ENCODE measurements around the gene CD93.

DNA sequence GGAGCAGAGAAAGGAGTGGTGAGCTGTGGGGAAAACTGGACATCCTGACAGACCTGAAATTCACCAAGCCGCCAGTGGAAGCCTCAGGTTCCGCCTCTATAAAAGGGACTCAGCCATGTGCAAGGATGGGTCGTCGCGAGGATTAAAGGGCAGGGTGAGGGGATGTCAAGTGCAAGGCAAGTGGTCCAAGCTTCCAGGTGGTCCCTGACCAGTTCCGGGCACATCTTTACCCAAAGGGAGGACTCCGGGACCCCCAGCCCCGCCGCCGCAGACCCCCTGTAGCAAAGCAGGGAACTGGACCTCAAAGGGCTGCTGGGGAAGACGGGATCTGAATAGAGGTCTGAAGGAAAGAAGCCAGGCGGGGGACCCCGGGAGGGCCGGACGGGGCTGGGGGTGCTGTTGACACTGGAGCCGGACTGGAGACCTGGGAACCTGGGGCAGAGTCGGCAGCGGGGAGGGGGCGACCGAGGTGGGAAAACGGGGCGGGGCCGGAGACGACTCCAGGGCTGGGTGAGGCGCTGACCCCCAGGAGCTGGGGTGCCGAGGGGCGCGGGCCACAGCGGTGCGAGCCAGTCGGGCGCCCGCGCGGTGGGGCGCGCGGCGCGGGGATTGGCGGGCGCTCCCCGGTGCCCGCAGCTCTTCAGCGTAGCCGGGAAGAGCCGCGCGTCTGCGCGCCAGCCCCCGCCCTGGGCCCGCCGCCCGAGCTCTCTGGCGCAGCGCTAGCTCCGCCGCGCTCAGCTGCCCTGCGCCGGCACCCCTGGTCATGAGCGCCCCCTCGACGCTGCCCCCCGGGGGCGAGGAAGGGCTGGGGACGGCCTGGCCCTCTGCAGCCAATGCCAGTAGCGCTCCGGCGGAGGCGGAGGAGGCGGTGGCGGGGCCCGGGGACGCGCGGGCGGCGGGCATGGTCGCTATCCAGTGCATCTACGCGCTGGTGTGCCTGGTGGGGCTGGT, 51.1 kb downstream of the CD93 start, which contains the start of gene SSTR4:
- TF ChIP-seq POLR2AphosphoS5 (IDR thresholded peaks at IDR 0.05; ENCODE audit: low read depth, low read length), result no peak
- TF ChIP-seq, protein P1, sequence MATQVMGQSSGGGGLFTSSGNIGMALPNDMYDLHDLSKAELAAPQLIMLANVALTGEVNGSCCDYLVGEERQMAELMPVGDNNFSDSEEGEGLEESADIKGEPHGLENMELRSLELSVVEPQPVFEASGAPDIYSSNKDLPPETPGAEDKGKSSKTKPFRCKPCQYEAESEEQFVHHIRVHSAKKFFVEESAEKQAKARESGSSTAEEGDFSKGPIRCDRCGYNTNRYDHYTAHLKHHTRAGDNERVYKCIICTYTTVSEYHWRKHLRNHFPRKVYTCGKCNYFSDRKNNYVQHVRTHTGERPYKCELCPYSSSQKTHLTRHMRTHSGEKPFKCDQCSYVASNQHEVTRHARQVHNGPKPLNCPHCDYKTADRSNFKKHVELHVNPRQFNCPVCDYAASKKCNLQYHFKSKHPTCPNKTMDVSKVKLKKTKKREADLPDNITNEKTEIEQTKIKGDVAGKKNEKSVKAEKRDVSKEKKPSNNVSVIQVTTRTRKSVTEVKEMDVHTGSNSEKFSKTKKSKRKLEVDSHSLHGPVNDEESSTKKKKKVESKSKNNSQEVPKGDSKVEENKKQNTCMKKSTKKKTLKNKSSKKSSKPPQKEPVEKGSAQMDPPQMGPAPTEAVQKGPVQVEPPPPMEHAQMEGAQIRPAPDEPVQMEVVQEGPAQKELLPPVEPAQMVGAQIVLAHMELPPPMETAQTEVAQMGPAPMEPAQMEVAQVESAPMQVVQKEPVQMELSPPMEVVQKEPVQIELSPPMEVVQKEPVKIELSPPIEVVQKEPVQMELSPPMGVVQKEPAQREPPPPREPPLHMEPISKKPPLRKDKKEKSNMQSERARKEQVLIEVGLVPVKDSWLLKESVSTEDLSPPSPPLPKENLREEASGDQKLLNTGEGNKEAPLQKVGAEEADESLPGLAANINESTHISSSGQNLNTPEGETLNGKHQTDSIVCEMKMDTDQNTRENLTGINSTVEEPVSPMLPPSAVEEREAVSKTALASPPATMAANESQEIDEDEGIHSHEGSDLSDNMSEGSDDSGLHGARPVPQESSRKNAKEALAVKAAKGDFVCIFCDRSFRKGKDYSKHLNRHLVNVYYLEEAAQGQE (IDR thresholded peaks at IDR 0.05; ENCODE audit: insufficient read depth in 1 of 2, low read depth in 2 of 2, low read length in 2 of 2), result no peak
- TF ChIP-seq SIN3A (IDR thresholded peaks at IDR 0.05; ENCODE audit: borderline replicate concordance, insufficient read depth, low read length), result no peak
